Panc1 (cell line): Measurements from ENCODE around the gene FXYD3. TPM values are rescaled to one million over a fixed set of nuclear protein-coding genes. Genes with fewer than 3 reads are reported as not detected.

Experiments used
- ATAC-seq: fragments of 200-7000 bp; cut with Tn5 transposase; 2 replicates; pipeline ENCODE4 v1.9.1; 2020; ENCODE audit warnings: mild to moderate bottlenecking, moderate library complexity
- BruUV-seq: library from RNA; stranded (reverse); fragments of 400-500 nt; replicated peaks from 2 replicates; lab custom pipeline; 2021; lab: Mats Ljungman, UMichigan
- CTCF ChIA-PET: fragments of 300-600 bp; sonication (Branson Sonifier 250); formaldehyde crosslinking; loops from one replicate; lab custom pipeline; 2022; ENCODE audit warnings: antibody characterized with exemption; lab: Charles Lee
- POLR2A ChIA-PET: fragments of 300-600 bp; sonication (Branson Sonifier 250); formaldehyde crosslinking; loops from one replicate; lab custom pipeline; 2022; ENCODE audit warnings: antibody characterized with exemption; lab: Charles Lee
- DNase-seq: peaks from one replicate; pipeline ENCODE4 v3.0.0-alpha.2; 2010; ENCODE audit warnings: low read depth, low spot score
- H3K27ac ChIP-seq: 2 replicates; pipeline ENCODE4 v1.5.1; 2011; ENCODE audit warnings: mild to moderate bottlenecking, low read length, inconsistent platforms
- H3K27me3 ChIP-seq: fragments of 200-500 bp; sonication (Bioruptor generic); 2 replicates; pipeline ENCODE4 v1.6.0; 2014; ENCODE audit warnings: low read length, inconsistent platforms; ENCODE audit not compliant: control insufficient read depth, insufficient read depth
- H3K36me3 ChIP-seq: fragments of 200-500 bp; sonication (Bioruptor generic); 2 replicates; pipeline ENCODE4 v1.5.1; 2014; ENCODE audit warnings: inconsistent platforms, mild to moderate bottlenecking, low read length, moderate library complexity; ENCODE audit not compliant: control insufficient read depth, insufficient read depth
- H3K4me1 ChIP-seq: 2 replicates; pipeline ENCODE4 v1.5.1; 2011; ENCODE audit warnings: inconsistent platforms, mild to moderate bottlenecking, low read length, moderate library complexity; ENCODE audit not compliant: control insufficient read depth, insufficient read depth
- H3K4me3 ChIP-seq, 2 experiments: 2 replicates each; pipeline ENCODE4 v1.5.1; 2011 to 2012; ENCODE audit warnings: low read depth in 2 of 2, low read length in 2 of 2, mild to moderate bottlenecking in 2 of 2, inconsistent platforms in 1 of 2, moderate library complexity in 1 of 2
- H3K9me3 ChIP-seq: fragments of 200-500 bp; sonication (Bioruptor generic); 2 replicates; pipeline ENCODE4 v1.5.1; 2014; ENCODE audit warnings: low read depth, mild to moderate bottlenecking, inconsistent platforms, low read length, moderate library complexity; ENCODE audit not compliant: control insufficient read depth, insufficient read depth
- CTCF ChIP-seq: fragments of 450-650 bp; IDR thresholded peaks from 2 replicates; pipeline ENCODE4 v1.5.1; 2017; ENCODE audit warnings: mild to moderate bottlenecking
- POLR2AphosphoS5 ChIP-seq: IDR thresholded peaks from 2 replicates; pipeline ENCODE4 v1.6.1; 2012; ENCODE audit warnings: mild to moderate bottlenecking, low read depth, low read length, moderate library complexity
- SIN3A ChIP-seq: IDR thresholded peaks from 2 replicates; pipeline ENCODE4 v1.6.1; 2012; ENCODE audit warnings: low read depth, mild to moderate bottlenecking, low read length, moderate library complexity, borderline replicate concordance; ENCODE audit not compliant: insufficient read depth
- TCF7L2 ChIP-seq: IDR thresholded peaks from 2 replicates; pipeline ENCODE4 v1.6.1; 2011; ENCODE audit warnings: mild to moderate bottlenecking, low read depth, low read length, inconsistent platforms
- in situ Hi-C: cut with HindIII; loops from 2 replicates; pipeline ENCODE4 v1.10.0; 2016; ENCODE audit warnings: low sequenced_read_pairs, low pct_unique_long_range_greater_than_20kb
- intact Hi-C: fragments of 100-400 bp; cut with micrococcal nuclease; formaldehyde crosslinking; loops from one replicate; pipeline ENCODE4 v1.10.0; 2022; ENCODE audit not compliant: unreplicated experiment
- total RNA-seq: library from RNA; stranded (reverse); gene quantifications from one replicate; pipeline ENCODE4 v1.2.1, GENCODE V29; 2021; ENCODE audit not compliant: unreplicated experiment
- TF ChIP-seq, protein P1 (sequence below), 2 experiments: IDR thresholded peaks; 2 replicates each; pipeline ENCODE4 v1.6.1; 2011 to 2012; ENCODE audit warnings: low read depth in 2 of 2, control low read depth in 1 of 2, low read length in 1 of 2, mild to moderate bottlenecking in 1 of 2, moderate library complexity in 1 of 2; ENCODE audit not compliant: insufficient read depth in 1 of 2

FXYD3 gene
- total RNA-seq, 1 experiment from 2014 or later, result not detected

- Histone ChIP-seq H3K4me3 (peak within 1 kb of the TSS; percentile 6 to 31; a peak in 2 of 4 replicates), H3K4me1 (peaks cover 13% of the 10 kb centered on the region), H3K27me3 (peaks cover 19% of the 10 kb centered on the region), H3K27ac (no peak within 1 kb of the TSS), H3K9me3 (no peaks in the 10 kb centered on the region), H3K36me3 (no peaks in the 10 kb centered on the region; the same call in none of the 2 replicates)
- TF ChIP-seq TCF7L2 (no peak), POLR2AphosphoS5 (no peak), CTCF (no peak; the same call in 1 of the 2 replicates), SIN3A (no peak)
- TF ChIP-seq, protein P1, sequence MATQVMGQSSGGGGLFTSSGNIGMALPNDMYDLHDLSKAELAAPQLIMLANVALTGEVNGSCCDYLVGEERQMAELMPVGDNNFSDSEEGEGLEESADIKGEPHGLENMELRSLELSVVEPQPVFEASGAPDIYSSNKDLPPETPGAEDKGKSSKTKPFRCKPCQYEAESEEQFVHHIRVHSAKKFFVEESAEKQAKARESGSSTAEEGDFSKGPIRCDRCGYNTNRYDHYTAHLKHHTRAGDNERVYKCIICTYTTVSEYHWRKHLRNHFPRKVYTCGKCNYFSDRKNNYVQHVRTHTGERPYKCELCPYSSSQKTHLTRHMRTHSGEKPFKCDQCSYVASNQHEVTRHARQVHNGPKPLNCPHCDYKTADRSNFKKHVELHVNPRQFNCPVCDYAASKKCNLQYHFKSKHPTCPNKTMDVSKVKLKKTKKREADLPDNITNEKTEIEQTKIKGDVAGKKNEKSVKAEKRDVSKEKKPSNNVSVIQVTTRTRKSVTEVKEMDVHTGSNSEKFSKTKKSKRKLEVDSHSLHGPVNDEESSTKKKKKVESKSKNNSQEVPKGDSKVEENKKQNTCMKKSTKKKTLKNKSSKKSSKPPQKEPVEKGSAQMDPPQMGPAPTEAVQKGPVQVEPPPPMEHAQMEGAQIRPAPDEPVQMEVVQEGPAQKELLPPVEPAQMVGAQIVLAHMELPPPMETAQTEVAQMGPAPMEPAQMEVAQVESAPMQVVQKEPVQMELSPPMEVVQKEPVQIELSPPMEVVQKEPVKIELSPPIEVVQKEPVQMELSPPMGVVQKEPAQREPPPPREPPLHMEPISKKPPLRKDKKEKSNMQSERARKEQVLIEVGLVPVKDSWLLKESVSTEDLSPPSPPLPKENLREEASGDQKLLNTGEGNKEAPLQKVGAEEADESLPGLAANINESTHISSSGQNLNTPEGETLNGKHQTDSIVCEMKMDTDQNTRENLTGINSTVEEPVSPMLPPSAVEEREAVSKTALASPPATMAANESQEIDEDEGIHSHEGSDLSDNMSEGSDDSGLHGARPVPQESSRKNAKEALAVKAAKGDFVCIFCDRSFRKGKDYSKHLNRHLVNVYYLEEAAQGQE (IDR thresholded peaks at IDR 0.05; ENCODE audit: insufficient read depth in 1 of 2, low read depth in 2 of 2, low read length in 1 of 2), result no peak
- DNase-seq, result no peak
- no TSS peak for BruUV-seq
- in situ Hi-C loops (no loop called here), intact Hi-C loops (no loop called here)
- ChIA-PET POLR2A (no interaction called here), CTCF (interaction anchor here (0.6 to 0.7 kb wide), 3 partner anchors 19 to 346 kb away, joined by 3 to 7 read pairs (median 5); no protein-coding TSS in a partner anchor)
- ATAC-seq, result no peak
Measured at GRCh38 chr19:35143231-35143715, 27.6 kb downstream of the FXYD3 start, which contains the start of gene FXYD7. Gene FXYD7 (plus strand): TSS chr19:35143255. CDS start chr19:35143334, 79 bp downstream.

- ATAC-seq, result no peak
- CTCF ChIA-PET, result interaction anchor here (0.6 kb wide), 1 partner anchor 94 kb away, joined by 4 read pairs; no protein-coding TSS in a partner anchor
- intact Hi-C loops, result no loop called here
- TF ChIP-seq TCF7L2 (no peak), POLR2AphosphoS5 (no peak), CTCF (no peak), SIN3A (no peak)
- TF ChIP-seq, protein P1 (IDR thresholded peaks at IDR 0.05; ENCODE audit: insufficient read depth in 1 of 2, low read depth in 2 of 2, low read length in 1 of 2), result no peak
- no peak overlapping the region for H3K4me3 ChIP-seq
- H3K27me3 ChIP-seq, result peaks cover 19% of the 10 kb centered on the region
- POLR2A ChIA-PET, result no interaction called here
- DNase-seq, result no peak
- no peaks in the 10 kb centered on the region; the same call in none of the 2 replicates for H3K36me3 ChIP-seq
- no peak overlapping the region for H3K27ac ChIP-seq
- H3K9me3 ChIP-seq, result no peaks in the 10 kb centered on the region
- BruUV-seq, result no TSS peak
- peaks cover 13% of the 10 kb centered on the region for H3K4me1 ChIP-seq
- in situ Hi-C loops, result no loop called here
Measured at GRCh38 chr19:35143818-35144217, 28.2 kb downstream of the FXYD3 start.
